ENCODE data around the gene EGFR. TPM values are rescaled to one million over a fixed set of nuclear protein-coding genes. Genes with fewer than 3 reads are reported as not detected.

EGFR gene
- total RNA-seq, 4 donors from 2014 or later, result 36.4 to 73.6 (median 38.7) TPM

DNA sequence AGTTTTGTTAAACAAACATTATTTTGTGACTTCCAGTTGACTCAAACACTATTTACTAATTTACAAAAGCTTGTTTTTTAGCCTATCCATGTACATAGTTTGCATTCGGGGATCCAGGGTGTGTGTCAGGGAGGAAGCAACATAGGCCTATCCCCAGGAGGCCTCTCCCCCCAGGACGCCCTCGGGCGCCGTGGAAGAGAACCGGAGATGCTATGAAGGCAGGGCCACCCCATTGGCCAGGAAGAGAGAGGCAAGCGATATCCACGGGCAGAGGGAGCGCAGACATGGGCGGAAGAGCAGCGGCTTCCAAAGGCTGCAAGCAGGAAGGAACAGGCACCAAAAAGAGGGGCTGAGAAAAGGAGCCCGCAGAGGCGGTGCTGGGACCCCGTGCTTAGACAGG, 38.3 kb upstream of the EGFR start:
- Histone ChIP-seq H3K9me3 (no peaks in the 10 kb centered on the region), H3K27ac (no peak overlapping the region), H3K4me1 (no peaks in the 10 kb centered on the region), H3K4me3 (no peak overlapping the region), H3K36me3 (no peaks in the 10 kb centered on the region), H3K27me3 (no peaks in the 10 kb centered on the region)
- intact Hi-C loops (cut with DNase I; ENCODE audit: low total_unique reads), result no loop called here
- DNase-seq, result no peak
- TF ChIP-seq, protein P1, sequence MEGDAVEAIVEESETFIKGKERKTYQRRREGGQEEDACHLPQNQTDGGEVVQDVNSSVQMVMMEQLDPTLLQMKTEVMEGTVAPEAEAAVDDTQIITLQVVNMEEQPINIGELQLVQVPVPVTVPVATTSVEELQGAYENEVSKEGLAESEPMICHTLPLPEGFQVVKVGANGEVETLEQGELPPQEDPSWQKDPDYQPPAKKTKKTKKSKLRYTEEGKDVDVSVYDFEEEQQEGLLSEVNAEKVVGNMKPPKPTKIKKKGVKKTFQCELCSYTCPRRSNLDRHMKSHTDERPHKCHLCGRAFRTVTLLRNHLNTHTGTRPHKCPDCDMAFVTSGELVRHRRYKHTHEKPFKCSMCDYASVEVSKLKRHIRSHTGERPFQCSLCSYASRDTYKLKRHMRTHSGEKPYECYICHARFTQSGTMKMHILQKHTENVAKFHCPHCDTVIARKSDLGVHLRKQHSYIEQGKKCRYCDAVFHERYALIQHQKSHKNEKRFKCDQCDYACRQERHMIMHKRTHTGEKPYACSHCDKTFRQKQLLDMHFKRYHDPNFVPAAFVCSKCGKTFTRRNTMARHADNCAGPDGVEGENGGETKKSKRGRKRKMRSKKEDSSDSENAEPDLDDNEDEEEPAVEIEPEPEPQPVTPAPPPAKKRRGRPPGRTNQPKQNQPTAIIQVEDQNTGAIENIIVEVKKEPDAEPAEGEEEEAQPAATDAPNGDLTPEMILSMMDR (IDR thresholded peaks at IDR 0.05), result no peak
- TF ChIP-seq POLR2A (IDR thresholded peaks at IDR 0.05), result no peak

DNA sequence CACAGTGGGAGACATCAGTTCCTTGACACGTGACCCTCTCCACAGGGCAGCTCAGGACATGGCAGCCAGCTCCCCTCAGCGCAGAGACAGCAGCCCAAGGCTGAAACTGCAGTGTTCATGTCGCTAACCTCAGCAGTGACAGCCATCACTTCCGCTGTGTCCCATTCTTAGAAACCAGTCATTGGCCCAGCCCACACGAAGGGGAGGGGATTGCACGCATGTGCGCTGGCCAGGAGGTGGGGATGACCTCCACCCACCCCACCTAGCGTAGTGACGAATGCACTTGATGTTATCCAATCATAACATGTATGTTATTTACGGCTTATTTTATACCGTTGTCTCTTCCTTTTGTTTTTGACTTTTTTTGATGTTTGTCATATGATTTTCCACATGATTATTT, 36.9 kb upstream of the EGFR start:
- Histone ChIP-seq H3K27ac (no peak overlapping the region), H3K36me3 (no peaks in the 10 kb centered on the region), H3K4me3 (no peak overlapping the region), H3K4me1 (no peaks in the 10 kb centered on the region), H3K9me3 (no peaks in the 10 kb centered on the region), H3K27me3 (no peaks in the 10 kb centered on the region)
- intact Hi-C loops (cut with DNase I; ENCODE audit: low total_unique reads), result no loop called here
- no peak for TF ChIP-seq POLR2A (IDR thresholded peaks at IDR 0.05)
- TF ChIP-seq, protein P1 (IDR thresholded peaks at IDR 0.05), result no peak
- no peak for DNase-seq

GRCh38 chr7:54985426-54986330, 33.1 kb upstream of the EGFR start:
- H3K9me3 ChIP-seq, result no peaks in the 10 kb centered on the region
- H3K27ac ChIP-seq, result no peak overlapping the region
- no peaks in the 10 kb centered on the region for H3K4me1 ChIP-seq
- H3K36me3 ChIP-seq, result no peaks in the 10 kb centered on the region
- DNase-seq, result no peak
- H3K4me3 ChIP-seq, result no peak overlapping the region
- TF ChIP-seq POLR2A (IDR thresholded peaks at IDR 0.05), result no peak
- TF ChIP-seq, protein P1 (IDR thresholded peaks at IDR 0.05), result no peak
- no peaks in the 10 kb centered on the region for H3K27me3 ChIP-seq
- intact Hi-C loops (cut with DNase I; ENCODE audit: low total_unique reads), result no loop called here

DNA sequence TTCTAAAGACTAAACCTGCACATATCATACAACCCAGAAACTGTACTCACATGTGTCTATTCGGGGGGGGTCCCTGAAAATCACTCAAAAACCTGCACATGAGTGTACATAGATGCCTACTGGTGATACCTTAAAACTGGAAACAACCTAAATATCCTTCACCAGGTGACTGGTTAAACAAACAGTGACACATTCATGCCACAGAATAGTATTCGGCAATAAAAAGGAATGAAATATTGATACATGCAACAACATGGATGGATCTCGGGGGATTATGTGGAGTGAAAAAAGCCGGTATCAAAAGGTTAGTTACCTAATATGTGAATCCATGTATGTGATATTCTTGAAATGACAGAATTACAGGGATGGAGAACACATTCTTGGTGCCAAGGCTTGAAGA, 32.1 kb upstream of the EGFR start:
- Histone ChIP-seq H3K27ac (no peak overlapping the region), H3K4me1 (no peaks in the 10 kb centered on the region), H3K27me3 (no peaks in the 10 kb centered on the region), H3K36me3 (no peaks in the 10 kb centered on the region), H3K4me3 (no peak overlapping the region), H3K9me3 (no peaks in the 10 kb centered on the region)
- TF ChIP-seq POLR2A (IDR thresholded peaks at IDR 0.05), result no peak
- TF ChIP-seq, protein P1 (IDR thresholded peaks at IDR 0.05), result no peak
- DNase-seq, result no peak
- intact Hi-C loops (cut with DNase I; ENCODE audit: low total_unique reads), result no loop called here

- H3K4me3 ChIP-seq, result no peak overlapping the region
- H3K9me3 ChIP-seq, result no peaks in the 10 kb centered on the region
- H3K27ac ChIP-seq, result no peak overlapping the region
- intact Hi-C loops (cut with DNase I; ENCODE audit: low total_unique reads), result no loop called here
- DNase-seq, result no peak
- no peak for TF ChIP-seq POLR2A (IDR thresholded peaks at IDR 0.05)
- TF ChIP-seq, protein P1 (IDR thresholded peaks at IDR 0.05), result no peak
- H3K36me3 ChIP-seq, result no peaks in the 10 kb centered on the region
- H3K4me1 ChIP-seq, result no peaks in the 10 kb centered on the region
- H3K27me3 ChIP-seq, result no peaks in the 10 kb centered on the region
Measured at GRCh38 chr7:54987772-54988171, 31.0 kb upstream of the EGFR start.

Data from uterus (tissue), 4 donors.